Skeletal muscle tissue (tissue), 4 donors: ENCODE results near the gene REEP6. TPM values are rescaled to one million over a fixed set of nuclear protein-coding genes. Genes with fewer than 3 reads are reported as not detected.
A peak's percentile ranks its signal among the peaks of the same experiment; 100 is the strongest.

Experiments
- H3K27ac ChIP-seq: one replicate; pipeline ENCODE4 v1.7.0; 2013; ENCODE audit warnings: mild to moderate bottlenecking, low read depth, low read length, inconsistent platforms
- H3K27me3 ChIP-seq, 3 donors: one replicate each; pipeline ENCODE4 v1.7.0; 2013; ENCODE audit warnings: low read length in 3 of 3; ENCODE audit not compliant: control insufficient read depth in 3 of 3, insufficient read depth in 3 of 3
- H3K36me3 ChIP-seq, 3 donors: one replicate each; pipeline ENCODE4 v1.7.0; 2013; ENCODE audit warnings: low read length in 3 of 3; ENCODE audit not compliant: control insufficient read depth in 3 of 3, insufficient read depth in 3 of 3
- H3K4me1 ChIP-seq, 3 donors: one replicate each; pipeline ENCODE4 v1.7.0; 2013; ENCODE audit warnings: low read length in 3 of 3, mild to moderate bottlenecking in 3 of 3; ENCODE audit not compliant: control insufficient read depth in 3 of 3, insufficient read depth in 3 of 3
- H3K4me3 ChIP-seq, 3 donors: one replicate each; pipeline ENCODE4 v1.7.0; 2013; ENCODE audit warnings: low read length in 3 of 3
- H3K9ac ChIP-seq, 3 donors: one replicate each; pipeline ENCODE4 v1.7.0; 2013; ENCODE audit warnings: low read length in 3 of 3, mild to moderate bottlenecking in 3 of 3, moderate library complexity in 2 of 3, low read depth in 1 of 3
- H3K9me3 ChIP-seq, 3 donors: one replicate each; pipeline ENCODE4 v1.7.0; 2013; ENCODE audit warnings: low read length in 3 of 3; ENCODE audit not compliant: control insufficient read depth in 3 of 3
- total RNA-seq: library from RNA; depleted of rRNA; stranded (reverse); fragments of >200 nt; gene quantifications from one replicate; pipeline ENCODE4 v1.2.3, GENCODE V29; 2014
- donor health status: Osteomylitis.

Gene REEP6
- total RNA-seq, 1 donor from 2014 or later, result 2.1 TPM

GRCh38 chr19:1507763-1508506 is 17.0 kb downstream of the REEP6 start:
- Histone ChIP-seq H3K4me3 (peak overlapping the region; percentile 65 to 73 (median 72)), H3K4me1 (peaks cover 13 to 31% (median 31%) of the 10 kb centered on the region in 3 donors), H3K36me3 (peaks cover 4 to 17% (median 5%) of the 10 kb centered on the region in 3 donors), H3K27ac (peak overlapping the region; percentile 85), H3K27me3 (peaks cover 11 to 13% (median 12%) of the 10 kb centered on the region in 3 donors), H3K9ac (peak overlapping the region in 2 of 3 donors; percentile 51 to 82), H3K9me3 (no peaks in the 10 kb centered on the region)

DNA sequence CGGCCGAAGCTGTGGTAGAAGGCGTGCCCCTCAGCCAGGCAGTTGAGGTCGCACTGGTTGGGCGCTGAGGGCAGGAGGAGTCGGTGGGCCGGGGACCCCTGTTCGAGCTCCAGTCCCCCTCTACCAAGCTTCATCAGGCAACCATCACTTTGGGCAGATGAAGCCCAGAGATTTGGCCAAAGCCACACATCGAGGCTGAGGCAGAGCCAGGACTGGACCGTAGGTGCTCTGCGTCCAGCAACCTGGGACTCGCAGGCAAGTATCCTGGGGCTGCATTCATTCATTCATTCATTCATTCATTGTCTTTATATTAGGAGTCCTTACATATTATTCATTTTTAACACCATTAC is 17.5 kb downstream of the REEP6 start:
- H3K27ac ChIP-seq, result peak overlapping the region; percentile 85
- no peaks in the 10 kb centered on the region for H3K9me3 ChIP-seq
- peak overlapping the region in 1 of 3 donors; percentile 62 for H3K9ac ChIP-seq
- peaks cover 7 to 8% (median 7%) of the 10 kb centered on the region in 3 donors for H3K27me3 ChIP-seq
- peaks cover 8 to 27% (median 26%) of the 10 kb centered on the region in 3 donors for H3K4me1 ChIP-seq
- H3K4me3 ChIP-seq, result peak overlapping the region; percentile 9 to 54 (median 44)
- peaks cover 4 to 17% (median 5%) of the 10 kb centered on the region in 3 donors for H3K36me3 ChIP-seq

GRCh38 chr19:1509602-1510441 is 18.8 kb downstream of the REEP6 start:
- no peak overlapping the region for H3K27ac ChIP-seq
- H3K27me3 ChIP-seq, result peaks cover 0 to under 1% (median 0%) of the 10 kb centered on the region in 3 donors
- no peak overlapping the region for H3K4me3 ChIP-seq
- peaks cover 12 to 30% (median 30%) of the 10 kb centered on the region in 3 donors for H3K4me1 ChIP-seq
- peaks cover 4 to 17% (median 5%) of the 10 kb centered on the region in 3 donors for H3K36me3 ChIP-seq
- peak overlapping the region in 1 of 3 donors; percentile 8 for H3K9ac ChIP-seq
- no peaks in the 10 kb centered on the region for H3K9me3 ChIP-seq

- Histone ChIP-seq H3K9ac (no peak overlapping the region), H3K36me3 (peaks cover 4 to 14% (median 4%) of the 10 kb centered on the region in 3 donors), H3K4me3 (no peak overlapping the region), H3K4me1 (peaks cover 12 to 33% (median 32%) of the 10 kb centered on the region in 3 donors), H3K9me3 (no peaks in the 10 kb centered on the region), H3K27ac (no peak overlapping the region), H3K27me3 (peaks cover 0 to 3% (median 2%) of the 10 kb centered on the region in 3 donors)
Observed at GRCh38 chr19:1510442-1510806, 19.4 kb downstream of the REEP6 start.

GRCh38 chr19:1510807-1511206 is 19.8 kb downstream of the REEP6 start:
- Histone ChIP-seq H3K4me1 (peaks cover 12 to 33% (median 32%) of the 10 kb centered on the region in 3 donors), H3K9me3 (no peaks in the 10 kb centered on the region), H3K4me3 (no peak overlapping the region), H3K9ac (no peak overlapping the region), H3K27ac (no peak overlapping the region), H3K36me3 (peaks cover 0 to 11% (median under 1%) of the 10 kb centered on the region in 3 donors), H3K27me3 (peaks cover 0 to 3% (median 2%) of the 10 kb centered on the region in 3 donors)

GRCh38 chr19:1511318-1512317 is 20.6 kb downstream of the REEP6 start:
- Histone ChIP-seq H3K36me3 (peaks cover 0 to 6% (median 0%) of the 10 kb centered on the region in 3 donors), H3K27ac (peak overlapping the region; percentile 91), H3K27me3 (peaks cover 0 to 3% (median 2%) of the 10 kb centered on the region in 3 donors), H3K9me3 (no peaks in the 10 kb centered on the region), H3K9ac (peak overlapping the region in 2 of 3 donors; percentile 32 to 94), H3K4me3 (peak overlapping the region in 1 of 3 donors; percentile 85), H3K4me1 (peaks cover 12 to 33% (median 32%) of the 10 kb centered on the region in 3 donors)

DNA sequence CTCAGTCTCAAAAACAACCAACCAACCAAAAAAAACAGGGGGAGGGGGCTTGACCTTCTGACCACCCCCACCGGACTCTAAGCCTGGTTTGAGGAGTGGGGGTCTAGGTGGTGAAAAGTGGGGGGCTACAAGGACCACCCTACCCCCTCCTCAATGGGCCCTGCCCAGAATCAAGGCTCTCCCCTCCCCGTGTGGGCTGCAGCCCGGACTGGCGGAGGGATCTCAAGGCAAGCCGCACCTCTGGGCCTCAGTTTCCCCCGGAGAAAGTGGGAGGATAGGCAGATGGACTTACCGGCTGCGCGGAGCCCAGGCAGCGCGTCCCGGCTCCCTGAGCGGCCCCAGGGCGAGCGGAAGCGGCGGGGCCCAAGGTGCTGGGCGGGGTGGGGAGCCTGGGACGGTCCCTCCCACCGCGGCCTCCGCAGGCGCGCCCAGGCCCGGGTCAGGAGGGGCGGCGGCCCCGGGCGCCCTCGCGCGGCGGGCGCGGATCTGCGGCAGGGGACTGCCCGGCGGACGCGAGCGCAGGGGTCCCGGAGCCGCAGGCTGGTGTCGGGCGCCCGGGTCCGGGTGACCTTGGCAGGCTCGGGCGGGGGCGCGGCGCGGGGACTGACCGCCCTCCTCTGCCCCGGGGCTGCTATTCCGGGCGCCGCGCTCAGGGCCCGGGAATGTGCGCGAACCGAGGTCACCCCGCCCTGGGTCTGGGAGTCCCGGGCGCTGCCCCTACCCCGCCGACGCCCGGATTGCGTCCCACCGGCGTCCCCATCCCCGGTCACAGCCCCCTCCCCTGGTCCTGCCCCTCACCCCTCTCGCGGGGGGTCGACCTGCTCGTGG is 21.9 kb downstream of the REEP6 start, which contains the start of gene ADAMTSL5:
Gene ADAMTSL5 (minus strand): TSS at position 349 of the 828 bp plus-strand sequence. CDS start 2,076 bp downstream, outside the sequence.
- peak within 1 kb of the TSS; percentile 81 to 95 (median 94) for H3K9ac ChIP-seq
- H3K27ac ChIP-seq, result peak within 1 kb of the TSS; percentile 91
- peaks cover 0 to 3% (median 2%) of the 10 kb centered on the region in 3 donors for H3K27me3 ChIP-seq
- no peaks in the 10 kb centered on the region for H3K9me3 ChIP-seq
- H3K4me1 ChIP-seq, result peaks cover 8 to 26% (median 26%) of the 10 kb centered on the region in 3 donors
- H3K4me3 ChIP-seq, result peak within 1 kb of the TSS; percentile 71 to 85 (median 76)
- peaks cover 0 to 6% (median 0%) of the 10 kb centered on the region in 3 donors for H3K36me3 ChIP-seq

- Histone ChIP-seq H3K9me3 (no peaks in the 10 kb centered on the region), H3K4me1 (peaks cover 5 to 25% (median 22%) of the 10 kb centered on the region in 3 donors), H3K9ac (peak overlapping the region; percentile 51 to 94 (median 80)), H3K36me3 (peaks cover 0 to 6% (median 0%) of the 10 kb centered on the region in 3 donors), H3K27me3 (peaks cover 0 to 8% (median 2%) of the 10 kb centered on the region in 3 donors), H3K4me3 (peak overlapping the region in 2 of 3 donors; percentile 76 to 85), H3K27ac (peak overlapping the region; percentile 88)
Observed at GRCh38 chr19:1513499-1514294, 22.7 kb downstream of the REEP6 start.
